CD4-positive, alpha-beta T cell (primary cell): Measurements from ENCODE around the gene TUBAL3. TPM values are rescaled to one million over a fixed set of nuclear protein-coding genes. Genes with fewer than 3 reads are reported as not detected.

Experiments
- ATAC-seq: fragments of 200-7000 bp; cut with Tn5 transposase; one replicate; pipeline ENCODE4 v1.10.0; 2022; ENCODE audit warnings: mild to moderate bottlenecking; ENCODE audit not compliant: poor library complexity
- CTCF ChIA-PET: fragments of 350-600 bp; sonication (Branson Sonifier 250); formaldehyde crosslinking; loops from one replicate; lab custom pipeline; 2021; ENCODE audit warnings: antibody characterized with exemption, inconsistent platforms; lab: Charles Lee
- POLR2A ChIA-PET: fragments of 350-600 bp; sonication (Branson Sonifier 250); formaldehyde crosslinking; loops from one replicate; lab custom pipeline; 2021; ENCODE audit warnings: antibody characterized with exemption, inconsistent platforms; lab: Charles Lee
- DNase-seq, 14 experiments: peaks; one replicate each; pipeline ENCODE4 v3.0.0-alpha.2; 2013 to 2020; ENCODE audit warnings: mixed read lengths in 2 of 14
- H3K27ac ChIP-seq, 2 donors: one replicate each; pipeline versions ENCODE4 v1.5.1 to v1.7.0; 2013; ENCODE audit warnings: low read length in 2 of 2, low read depth in 1 of 2, mild to moderate bottlenecking in 1 of 2
- H3K27me3 ChIP-seq, 2 experiments: 1 replicate in 1 of 2; 2 replicates in 1 of 2; pipeline versions ENCODE4 v1.6.1 to v1.7.0; 2013; ENCODE audit warnings: low read length in 2 of 2, control low read depth in 1 of 2, mild to moderate bottlenecking in 1 of 2, moderate library complexity in 1 of 2; ENCODE audit not compliant: insufficient read depth in 2 of 2, control insufficient read depth in 1 of 2
- H3K36me3 ChIP-seq: one replicate; pipeline ENCODE4 v1.6.1; 2013; ENCODE audit warnings: low read length, control low read depth; ENCODE audit not compliant: insufficient read depth
- H3K4me1 ChIP-seq: one replicate; pipeline ENCODE4 v1.6.1; 2013; ENCODE audit warnings: low read length, control low read depth; ENCODE audit not compliant: insufficient read depth
- H3K4me3 ChIP-seq: one replicate; pipeline ENCODE4 v1.5.1; 2013; ENCODE audit warnings: mild to moderate bottlenecking, low read length, moderate library complexity
- H3K9me3 ChIP-seq, 2 experiments: 1 replicate in 1 of 2; 2 replicates in 1 of 2; pipeline versions ENCODE4 v1.6.1 to v1.7.0; 2013; ENCODE audit warnings: low read length in 2 of 2, mild to moderate bottlenecking in 2 of 2, control low read depth in 1 of 2, moderate library complexity in 1 of 2; ENCODE audit not compliant: control insufficient read depth in 1 of 2, insufficient read depth in 1 of 2
- H3K27ac Mint-ChIP-seq: one replicate; pipeline ENCODE4 v1.8.0; 2020; ENCODE audit warnings: mixed read lengths
- H3K27me3 Mint-ChIP-seq: one replicate; pipeline ENCODE4 v1.8.0; 2021; ENCODE audit warnings: mixed read lengths
- H3K36me3 Mint-ChIP-seq: one replicate; pipeline ENCODE4 v1.8.0; 2021; ENCODE audit warnings: low read depth, mixed read lengths
- H3K4me1 Mint-ChIP-seq: one replicate; pipeline ENCODE4 v1.8.0; 2021; ENCODE audit warnings: low read depth, mixed read lengths
- H3K4me3 Mint-ChIP-seq: one replicate; pipeline ENCODE4 v1.8.0; 2020; ENCODE audit warnings: mild to moderate bottlenecking, mixed read lengths
- H3K9me3 Mint-ChIP-seq: one replicate; pipeline ENCODE4 v1.8.0; 2020; ENCODE audit warnings: mixed read lengths
- intact Hi-C, 2 experiments: fragments of 100-400 bp; cut with DNase I in 1 of 2; cut with micrococcal nuclease in 1 of 2; formaldehyde crosslinking; loops; one replicate each; pipeline versions ENCODE4 v1.15.1 to v1.9.0; 2023 to 2025; cut with DNase I, micrococcal nuclease
- total RNA-seq, 174 experiments: library from RNA in 2 of 174; stranded (reverse) in 2 of 174; gene quantifications; one replicate each; pipeline ENCODE4 v1.2.3 and lab custom pipeline; 2021 to 2026
- TF ChIP-seq, protein P1 (sequence below): fragments of 200-600 bp; IDR thresholded peaks from one replicate; pipeline ENCODE4 v1.8.0; 2022; ENCODE audit warnings: antibody characterized with exemption, mild to moderate bottlenecking

TUBAL3 gene
- total RNA-seq, 2 experiments from 2014 or later, result not detected

DNA sequence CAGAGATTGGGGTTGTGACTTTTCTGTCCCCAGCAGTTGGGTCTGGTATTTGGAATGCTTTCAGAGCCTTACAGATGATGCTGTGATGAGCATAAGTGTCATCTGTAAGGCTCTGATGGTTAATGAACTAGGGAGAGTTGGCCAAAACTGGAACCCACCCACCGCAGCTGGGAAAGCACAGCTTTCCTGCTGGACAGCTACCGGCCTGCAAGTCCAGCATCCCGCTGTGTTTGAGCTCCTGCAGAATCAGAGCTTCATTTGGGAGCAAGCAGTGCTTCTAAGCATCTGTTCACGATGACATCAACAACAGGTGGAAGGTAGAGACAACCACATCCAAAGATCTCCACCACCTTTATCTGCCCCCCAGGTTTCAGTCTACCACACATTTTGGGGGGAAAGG is 28.2 kb downstream of the TUBAL3 start:
- Histone ChIP-seq H3K36me3 (no peaks in the 10 kb centered on the region), H3K9me3 (no peaks in the 10 kb centered on the region), H3K27me3 (no peaks in the 10 kb centered on the region), H3K27ac (no peak overlapping the region), H3K4me1 (no peaks in the 10 kb centered on the region), H3K4me3 (no peak overlapping the region)
- H3K36me3 Mint-ChIP-seq, result no peaks in the 10 kb centered on the region
- ATAC-seq, result no peak
- intact Hi-C loops, result no loop called here
- H3K27me3 Mint-ChIP-seq, result no peaks in the 10 kb centered on the region
- DNase-seq, result no peak
- TF ChIP-seq, protein P1, sequence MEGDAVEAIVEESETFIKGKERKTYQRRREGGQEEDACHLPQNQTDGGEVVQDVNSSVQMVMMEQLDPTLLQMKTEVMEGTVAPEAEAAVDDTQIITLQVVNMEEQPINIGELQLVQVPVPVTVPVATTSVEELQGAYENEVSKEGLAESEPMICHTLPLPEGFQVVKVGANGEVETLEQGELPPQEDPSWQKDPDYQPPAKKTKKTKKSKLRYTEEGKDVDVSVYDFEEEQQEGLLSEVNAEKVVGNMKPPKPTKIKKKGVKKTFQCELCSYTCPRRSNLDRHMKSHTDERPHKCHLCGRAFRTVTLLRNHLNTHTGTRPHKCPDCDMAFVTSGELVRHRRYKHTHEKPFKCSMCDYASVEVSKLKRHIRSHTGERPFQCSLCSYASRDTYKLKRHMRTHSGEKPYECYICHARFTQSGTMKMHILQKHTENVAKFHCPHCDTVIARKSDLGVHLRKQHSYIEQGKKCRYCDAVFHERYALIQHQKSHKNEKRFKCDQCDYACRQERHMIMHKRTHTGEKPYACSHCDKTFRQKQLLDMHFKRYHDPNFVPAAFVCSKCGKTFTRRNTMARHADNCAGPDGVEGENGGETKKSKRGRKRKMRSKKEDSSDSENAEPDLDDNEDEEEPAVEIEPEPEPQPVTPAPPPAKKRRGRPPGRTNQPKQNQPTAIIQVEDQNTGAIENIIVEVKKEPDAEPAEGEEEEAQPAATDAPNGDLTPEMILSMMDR, result no peak
- no peak overlapping the region for H3K27ac Mint-ChIP-seq
- no peaks in the 10 kb centered on the region for H3K9me3 Mint-ChIP-seq
- H3K4me3 Mint-ChIP-seq, result no peak overlapping the region
- ChIA-PET CTCF (interaction anchor here (1.2 kb wide), 1 partner anchor 527 kb away, joined by 3 read pairs; no protein-coding TSS in a partner anchor), POLR2A (no interaction called here)
- no peaks in the 10 kb centered on the region for H3K4me1 Mint-ChIP-seq

DNA sequence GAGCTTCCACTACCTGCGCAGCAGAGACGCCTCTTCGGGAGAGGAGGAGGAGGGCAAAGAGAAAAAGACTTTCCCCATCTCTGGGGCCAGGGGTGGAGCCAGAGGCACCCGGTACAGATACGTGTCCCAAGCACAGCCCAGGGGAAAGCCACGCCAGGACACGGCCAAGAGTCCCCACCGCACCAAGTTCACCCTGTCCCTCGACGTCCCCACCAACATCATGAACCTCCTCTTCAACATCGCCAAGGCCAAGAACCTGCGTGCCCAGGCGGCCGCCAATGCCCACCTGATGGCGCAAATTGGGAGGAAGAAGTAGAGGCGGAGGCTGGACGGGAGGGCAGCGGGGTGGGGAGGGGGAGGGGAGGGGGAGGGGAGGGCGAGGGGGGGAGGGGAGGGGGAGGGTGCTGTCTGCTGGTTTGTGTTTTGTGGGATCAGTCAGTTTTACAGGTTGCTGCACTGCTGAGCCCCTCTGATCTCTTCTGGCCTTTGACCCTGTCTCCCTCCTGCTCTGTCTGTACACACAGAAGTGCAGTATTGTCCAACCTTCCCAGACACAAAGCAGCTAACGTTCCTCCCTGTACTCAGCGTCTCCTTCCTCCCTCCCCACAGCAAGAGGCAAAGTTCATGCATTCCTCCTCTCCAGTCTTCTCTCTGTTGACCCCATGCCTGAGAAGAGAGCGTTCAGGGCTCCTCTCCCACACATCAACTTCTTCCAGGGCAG is 30.6 kb downstream of the TUBAL3 start:
- ATAC-seq (no peak), DNase-seq (no peak)
- CTCF ChIA-PET, result no interaction called here
- peaks cover 5% of the 10 kb centered on the region for H3K4me1 Mint-ChIP-seq
- intact Hi-C loops, result no loop called here
- POLR2A ChIA-PET, result no interaction called here
- no peaks in the 10 kb centered on the region for H3K36me3 ChIP-seq
- no peak overlapping the region for H3K27ac Mint-ChIP-seq
- H3K27me3 Mint-ChIP-seq, result no peaks in the 10 kb centered on the region
- no peaks in the 10 kb centered on the region for H3K9me3 Mint-ChIP-seq
- H3K27me3 ChIP-seq, result no peaks in the 10 kb centered on the region
- no peak overlapping the region for H3K4me3 ChIP-seq
- H3K9me3 ChIP-seq, result no peaks in the 10 kb centered on the region
- H3K36me3 Mint-ChIP-seq, result no peaks in the 10 kb centered on the region
- no peaks in the 10 kb centered on the region for H3K4me1 ChIP-seq
- H3K4me3 Mint-ChIP-seq, result no peak overlapping the region
- no peak overlapping the region for H3K27ac ChIP-seq
- TF ChIP-seq, protein P1, result no peak

DNA sequence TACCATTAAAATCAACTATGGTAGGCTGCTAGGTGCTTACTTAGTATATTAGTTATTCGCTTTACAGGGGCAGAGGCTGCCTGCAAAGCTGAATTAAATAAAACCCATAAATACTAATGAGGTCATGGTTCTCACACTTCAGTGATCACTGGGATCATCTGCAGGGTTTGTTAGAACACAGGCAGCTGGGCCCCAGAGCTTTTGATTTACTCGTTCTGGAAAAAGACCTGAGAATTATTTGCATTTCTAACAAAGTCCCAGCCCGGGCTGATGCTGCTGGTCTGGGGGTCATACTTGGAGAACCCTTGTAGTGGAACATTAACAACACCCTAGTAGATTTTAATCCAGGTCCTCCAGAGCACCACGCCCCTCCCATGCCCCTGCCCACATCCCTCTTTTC is 31.3 kb downstream of the TUBAL3 start:
- H3K27ac Mint-ChIP-seq, result no peak overlapping the region
- no peaks in the 10 kb centered on the region for H3K27me3 ChIP-seq
- peaks cover 5% of the 10 kb centered on the region for H3K4me1 Mint-ChIP-seq
- no peaks in the 10 kb centered on the region for H3K9me3 ChIP-seq
- H3K4me3 Mint-ChIP-seq, result no peak overlapping the region
- H3K4me3 ChIP-seq, result no peak overlapping the region
- TF ChIP-seq, protein P1, result no peak
- no peaks in the 10 kb centered on the region for H3K36me3 ChIP-seq
- no peaks in the 10 kb centered on the region for H3K27me3 Mint-ChIP-seq
- ATAC-seq (no peak), DNase-seq (no peak)
- no peaks in the 10 kb centered on the region for H3K36me3 Mint-ChIP-seq
- POLR2A ChIA-PET, result no interaction called here
- intact Hi-C loops, result no loop called here
- no peaks in the 10 kb centered on the region for H3K4me1 ChIP-seq
- no peak overlapping the region for H3K27ac ChIP-seq
- H3K9me3 Mint-ChIP-seq, result no peaks in the 10 kb centered on the region
- CTCF ChIA-PET, result no interaction called here
